SK-MEL-5 (cell line): ENCODE data around the gene PGA3. TPM values are rescaled to one million over a fixed set of nuclear protein-coding genes. Genes with fewer than 3 reads are reported as not detected.

ENCODE experiments used
- total RNA-seq: library from RNA; depleted of rRNA; stranded (reverse); fragments of >200 nt; shearing (Covaris generic); gene quantifications from 2 replicates; pipeline ENCODE4 v1.2.3, GENCODE V29; 2014; rRNA removed

Gene PGA3
- total RNA-seq, 1 experiment from 2014 or later = not detected

Other genes starting within 250 kb of the PGA3 start
- gene CD6, start 231.8 kb upstream of the PGA3 start, total RNA-seq = not detected in 2 replicates
- gene CD5, start 101.0 kb upstream of the PGA3 start, total RNA-seq = not detected in 2 replicates
- gene VPS37C, start 42.1 kb upstream of the PGA3 start, total RNA-seq = 13.5 and 17.4 TPM in 2 replicates
- not detected in 2 replicates for gene PGA4, start 18.8 kb downstream of the PGA3 start, total RNA-seq
- not detected in 2 replicates for gene PGA5, start 37.7 kb downstream of the PGA3 start, total RNA-seq
- gene VWCE, start 91.8 kb downstream of the PGA3 start, total RNA-seq = 0.24 and 0.45 TPM in 2 replicates
- 190 and 218 TPM in 2 replicates for gene DDB1, start 129.6 kb downstream of the PGA3 start, total RNA-seq
- 43.2 and 48.6 TPM in 2 replicates for gene TKFC, start 129.7 kb downstream of the PGA3 start, total RNA-seq
- gene CYB561A3, start 158.4 kb downstream of the PGA3 start, total RNA-seq = 15.1 and 20.5 TPM in 2 replicates
- 37.2 and 38.7 TPM in 2 replicates for gene TMEM138, start 158.9 kb downstream of the PGA3 start, total RNA-seq
- 0.95 and 2.0 TPM in 2 replicates for gene TMEM216, start 189.1 kb downstream of the PGA3 start, total RNA-seq
- gene CPSF7, start 226.5 kb downstream of the PGA3 start, total RNA-seq = 14.6 and 19.1 TPM in 2 replicates
- gene SDHAF2, start 226.6 kb downstream of the PGA3 start, total RNA-seq = 43.5 and 45.4 TPM in 2 replicates